IMR-90 (cell line): Measurements from ENCODE around the gene DDX31. TPM values are rescaled to one million over a fixed set of nuclear protein-coding genes. Genes with fewer than 3 reads are reported as not detected.

ENCODE experiments used
- ATAC-seq: fragments of 200-7000 bp; cut with Tn5 transposase; 2 replicates; pipeline ENCODE4 v1.9.1; 2020; ENCODE audit warnings: low read depth, mild to moderate bottlenecking, moderate library complexity
- BruUV-seq: library from RNA; stranded (reverse); fragments of 400-500 nt; replicated peaks from 2 replicates; lab custom pipeline; 2021; lab: Mats Ljungman, UMichigan
- CTCF ChIA-PET: fragments of 300-600 bp; formaldehyde crosslinking; extraction: SDS; loops from one replicate; lab custom pipeline; 2021; ENCODE audit warnings: antibody characterized with exemption; lab: Yijun Ruan, JAX
- POLR2A ChIA-PET: fragments of 300-600 bp; sonication (Branson Sonifier 250); formaldehyde crosslinking; loops from one replicate; lab custom pipeline; 2022; ENCODE audit warnings: antibody characterized with exemption; ENCODE audit not compliant: unreplicated experiment; lab: Charles Lee
- DNase-seq: peaks from one replicate; pipeline ENCODE4 v3.0.0; 2013
- H2AFZ ChIP-seq: replicated peaks from 2 replicates; pipeline ENCODE3; 2013; ENCODE audit warnings: low read length, mild to moderate bottlenecking; ENCODE audit not compliant: poor library complexity
- H2AK5ac ChIP-seq: 2 replicates; pipeline ENCODE4 v1.6.1; 2013; ENCODE audit warnings: low read depth, low read length, inconsistent platforms
- H2AK9ac ChIP-seq: replicated peaks from 2 replicates; pipeline ENCODE3; 2013; ENCODE audit warnings: mild to moderate bottlenecking, low read depth, low read length, moderate library complexity; ENCODE audit not compliant: poor library complexity
- H2BK120ac ChIP-seq: 2 replicates; pipeline ENCODE4 v1.6.1; 2013; ENCODE audit warnings: low read depth, low read length, inconsistent platforms
- H2BK15ac ChIP-seq: 3 replicates; pipeline ENCODE4 v1.6.1; 2013; ENCODE audit warnings: low read depth, low read length, inconsistent platforms
- H2BK20ac ChIP-seq: 2 replicates; pipeline ENCODE4 v1.6.1; 2013; ENCODE audit warnings: low read depth, mild to moderate bottlenecking, inconsistent platforms, low read length, moderate library complexity
- H2BK5ac ChIP-seq: 2 replicates; pipeline ENCODE4 v1.6.1; 2013; ENCODE audit warnings: mild to moderate bottlenecking, low read depth, low read length, inconsistent platforms; ENCODE audit not compliant: poor library complexity, severe bottlenecking
- H3K14ac ChIP-seq: replicated peaks from 2 replicates; pipeline ENCODE4 v1.6.1; 2013; ENCODE audit warnings: low read depth, low read length, inconsistent platforms
- H3K18ac ChIP-seq: 2 replicates; pipeline ENCODE4 v1.6.1; 2013; ENCODE audit warnings: low read depth, low read length, control low read depth
- H3K23ac ChIP-seq: 2 replicates; pipeline ENCODE4 v1.6.1; 2013; ENCODE audit warnings: low read depth, low read length, inconsistent platforms
- H3K27ac ChIP-seq: 2 replicates; pipeline ENCODE4 v1.5.1; 2013; ENCODE audit warnings: mild to moderate bottlenecking, control low read depth, low read length; ENCODE audit not compliant: insufficient read depth
- H3K27me3 ChIP-seq: 2 replicates; pipeline ENCODE4 v1.6.1; 2013; ENCODE audit warnings: low read length; ENCODE audit not compliant: control insufficient read depth, insufficient read depth
- H3K36me3 ChIP-seq: 2 replicates; pipeline ENCODE4 v1.6.1; 2013; ENCODE audit warnings: low read length, mixed read lengths; ENCODE audit not compliant: control insufficient read depth, insufficient read depth
- H3K4ac ChIP-seq: 2 replicates; pipeline ENCODE4 v1.6.1; 2013; ENCODE audit warnings: low read depth, low read length, inconsistent platforms
- H3K4me1 ChIP-seq: 2 replicates; pipeline ENCODE4 v1.6.1; 2013; ENCODE audit warnings: low read length, mixed read lengths; ENCODE audit not compliant: control insufficient read depth, insufficient read depth
- H3K4me2 ChIP-seq: 2 replicates; pipeline ENCODE4 v1.6.1; 2013; ENCODE audit warnings: low read depth, mild to moderate bottlenecking, control low read depth, low read length, moderate library complexity
- H3K4me3 ChIP-seq: 2 replicates; pipeline ENCODE4 v1.5.1; 2013; ENCODE audit warnings: low read depth, mild to moderate bottlenecking, control low read depth, low read length, moderate library complexity; ENCODE audit not compliant: insufficient read depth
- H3K56ac ChIP-seq: 2 replicates; pipeline ENCODE4 v1.6.1; 2013; ENCODE audit warnings: low read length, inconsistent platforms; ENCODE audit not compliant: insufficient read depth; ENCODE audit errors: extremely low read depth
- H3K79me1 ChIP-seq, 2 experiments: 2 replicates each; pipeline ENCODE4 v1.6.1; 2013; ENCODE audit warnings: low read length in 2 of 2, inconsistent platforms in 1 of 2, low read depth in 1 of 2
- H3K9ac ChIP-seq: 2 replicates; pipeline ENCODE4 v1.6.1; 2013; ENCODE audit warnings: low read depth, low read length, control low read depth
- H3K9me1 ChIP-seq: 2 replicates; pipeline ENCODE4 v1.6.1; 2013; ENCODE audit warnings: low read length, inconsistent platforms; ENCODE audit not compliant: insufficient read depth
- H3K9me3 ChIP-seq: 2 replicates; pipeline ENCODE4 v1.6.1; 2013; ENCODE audit warnings: low read length; ENCODE audit not compliant: control insufficient read depth, insufficient read depth
- H4K20me1 ChIP-seq: 2 replicates; pipeline ENCODE4 v1.6.1; 2013; ENCODE audit warnings: low read length, inconsistent platforms; ENCODE audit not compliant: insufficient read depth
- H4K5ac ChIP-seq: 2 replicates; pipeline ENCODE4 v1.6.1; 2013; ENCODE audit warnings: mild to moderate bottlenecking, low read depth, low read length, control low read depth
- H4K8ac ChIP-seq, 2 experiments: 2 replicates each; pipeline ENCODE4 v1.6.1; 2013; ENCODE audit warnings: low read depth in 2 of 2, low read length in 2 of 2, control low read depth in 1 of 2, inconsistent platforms in 1 of 2
- H4K91ac ChIP-seq: 2 replicates; pipeline ENCODE4 v1.6.1; 2013; ENCODE audit warnings: low read depth, low read length, inconsistent platforms; ENCODE audit not compliant: insufficient read depth
- CEBPB ChIP-seq: IDR thresholded peaks from 2 replicates; pipeline ENCODE4 v1.6.1; 2012; ENCODE audit warnings: low read depth, low read length, improper control_type of control experiment
- CHD1 ChIP-seq: IDR thresholded peaks from 2 replicates; pipeline ENCODE4 v1.6.1; 2012; ENCODE audit warnings: low read depth, low read length, improper control_type of control experiment
- MAFK ChIP-seq: IDR thresholded peaks from 2 replicates; pipeline ENCODE4 v1.6.1; 2012; ENCODE audit warnings: low read depth, low read length, improper control_type of control experiment
- MAZ ChIP-seq: IDR thresholded peaks from 2 replicates; pipeline ENCODE4 v1.6.1; 2012; ENCODE audit warnings: low read depth, mild to moderate bottlenecking, low read length, improper control_type of control experiment, moderate library complexity, borderline replicate concordance
- MXI1 ChIP-seq: IDR thresholded peaks from 2 replicates; pipeline ENCODE4 v1.6.1; 2012; ENCODE audit warnings: low read depth, mild to moderate bottlenecking, low read length, moderate library complexity, borderline replicate concordance
- RCOR1 ChIP-seq: IDR thresholded peaks from 2 replicates; pipeline ENCODE4 v1.6.1; 2012; ENCODE audit warnings: mild to moderate bottlenecking, low read length, improper control_type of control experiment; ENCODE audit not compliant: insufficient replicate concordance
- SMC3 ChIP-seq: fragments of 150-350 bp; IDR thresholded peaks from 2 replicates; pipeline ENCODE4 v1.6.1; 2016; ENCODE audit warnings: low read depth, mild to moderate bottlenecking, antibody characterized with exemption, low read length, moderate library complexity
- WGBS, 2 experiments: methylation state at CpG; one replicate each; pipeline versions ENCODE4 v1.1.5 to v1.1.7; 2013; ENCODE audit warnings: missing lambda C conversion rate in 2 of 2; ENCODE audit not compliant: insufficient read length in 1 of 2; ENCODE audit errors: extremely low coverage in 2 of 2; 5-methylcytosine and 5-hydroxymethylcytosine counted together
- dilution Hi-C: fragments of 300-500 bp; cut with HindIII; formaldehyde crosslinking; loops from one replicate; pipeline ENCODE4 v1.14.3; 2018; ENCODE audit warnings: low sequenced_read_pairs; ENCODE audit not compliant: unreplicated experiment
- in situ Hi-C: fragments of 300-500 bp; cut with MboI; formaldehyde crosslinking; loops from 3 replicates; pipeline ENCODE4 v1.14.3; 2019; ENCODE audit warnings: low sequenced_read_pairs, inconsistent platforms, mixed read lengths
- intact Hi-C: fragments of 100-400 bp; cut with micrococcal nuclease; formaldehyde crosslinking; loops from 2 replicates; pipeline ENCODE4 v1.10.0; 2022
- polyA plus RNA-seq, 3 experiments: library from polyadenylated mRNA; depleted of rRNA; stranded (reverse); fragments of >200 nt; gene quantifications; 2 replicates each; pipeline ENCODE4 v1.2.3, GENCODE V29; 2012; ENCODE audit warnings: low replicate concordance in 1 of 3
- total RNA-seq: library from RNA; depleted of rRNA; stranded (reverse); fragments of >200 nt; gene quantifications from 2 replicates; pipeline ENCODE4 v1.2.3, GENCODE V29; 2012
- TF ChIP-seq, protein P1 (sequence below): fragments of 150-350 bp; IDR thresholded peaks from 2 replicates; pipeline ENCODE4 v1.6.1; 2017; ENCODE audit warnings: mild to moderate bottlenecking, antibody characterized with exemption, low read length, low read depth
- TF ChIP-seq, protein P2 (sequence below): conservative IDR thresholded peaks from 2 replicates; pipeline ENCODE4 v1.5.1; 2012; ENCODE audit warnings: mild to moderate bottlenecking, low read depth, low read length, improper control_type of control experiment
- TF ChIP-seq, protein P3 (sequence below): fragments of 150-350 bp; IDR thresholded peaks from 2 replicates; pipeline ENCODE4 v1.6.1; 2016; ENCODE audit warnings: low read depth, mild to moderate bottlenecking, low read length, moderate library complexity, borderline replicate concordance

The DDX31 gene
- total and polyA plus RNA-seq, 2 of the 4 experiments (the other 2 are of a cell fraction): 10.7 to 14.0 TPM

DNA sequence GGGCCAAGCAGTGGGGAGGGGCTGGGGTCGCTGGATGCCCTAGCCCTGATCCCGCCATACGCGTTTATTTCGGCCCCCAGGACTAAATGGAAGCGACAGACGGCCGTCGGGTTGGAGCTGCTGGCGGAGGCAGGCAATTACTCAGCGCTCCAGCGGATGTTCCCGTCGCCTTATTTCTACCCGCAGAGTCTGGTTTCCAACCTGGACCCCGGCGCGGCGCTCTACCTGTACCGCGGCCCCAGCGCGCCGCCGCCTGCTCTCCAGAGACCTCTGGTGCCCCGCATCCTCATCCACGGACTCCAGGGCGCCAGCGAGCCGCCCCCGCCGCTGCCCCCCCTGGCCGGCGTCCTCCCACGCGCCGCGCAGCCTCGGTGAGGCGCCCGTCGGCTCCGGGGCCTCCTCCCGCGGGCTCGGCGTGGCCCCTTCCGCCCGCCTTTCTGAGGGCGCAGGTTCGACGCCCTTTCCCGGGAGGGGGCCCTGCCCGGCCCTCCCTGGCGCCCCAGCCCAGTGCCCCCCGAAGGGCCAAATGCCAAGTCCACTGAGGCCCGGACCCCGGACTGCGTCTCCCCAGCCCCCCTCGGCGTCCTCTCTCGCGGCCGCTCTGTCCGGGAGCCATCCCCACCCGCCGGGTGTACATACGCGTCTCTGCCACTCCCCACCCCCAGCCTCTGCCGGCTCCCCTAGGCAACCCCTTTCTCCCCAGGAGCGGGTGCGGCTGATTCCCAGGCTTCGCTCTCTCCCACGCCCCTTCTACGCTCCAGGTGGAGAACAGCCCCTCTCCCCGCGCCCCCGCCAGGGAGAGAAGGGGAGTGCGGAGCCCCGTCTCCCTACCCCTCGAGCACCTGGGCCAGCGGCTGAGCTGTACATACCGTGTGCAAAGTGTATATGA is 80.4 kb downstream of the DDX31 start (continued):
- TF ChIP-seq MXI1: no peak

DNA sequence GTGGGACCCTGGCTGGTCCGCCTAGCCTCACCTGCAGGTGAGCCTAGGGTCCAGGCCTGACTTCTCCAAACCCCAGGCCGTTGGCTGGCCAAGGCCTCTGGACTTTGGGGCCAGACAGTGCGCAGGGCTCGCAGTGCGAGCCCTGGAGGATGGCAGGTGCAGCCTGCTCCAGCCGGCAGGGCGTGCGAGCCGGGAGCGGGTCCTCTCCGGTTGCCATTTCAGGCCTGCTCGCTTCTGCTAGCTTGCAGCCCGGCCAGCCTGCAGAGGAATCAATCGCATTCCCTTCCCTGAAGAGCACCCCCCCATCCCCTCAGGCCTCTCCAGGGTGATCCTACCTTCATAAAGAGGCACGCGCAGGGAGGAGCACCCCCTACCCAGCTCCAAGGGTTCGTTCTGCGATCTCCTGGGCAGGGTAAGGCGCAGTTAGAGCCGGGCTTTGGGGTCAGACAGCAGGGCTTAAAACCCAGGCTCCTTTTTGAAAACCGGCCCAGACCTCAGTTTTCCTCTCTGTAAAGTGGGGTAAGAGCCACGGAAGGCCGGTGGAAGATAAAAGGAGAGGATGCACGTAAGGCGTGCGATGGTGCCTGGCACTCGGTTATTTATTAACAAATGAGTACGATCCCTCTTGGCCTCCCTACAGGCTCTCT is 81.2 kb downstream of the DDX31 start:
- H2AK9ac ChIP-seq: no peak overlapping the region
- H3K23ac ChIP-seq: no peak overlapping the region
- no peak overlapping the region for H4K5ac ChIP-seq
- BruUV-seq: no TSS peak
- dilution Hi-C loops: no loop called here
- H3K9ac ChIP-seq: no peak overlapping the region
- H2AK5ac ChIP-seq: no peak overlapping the region
- no peak overlapping the region for H3K18ac ChIP-seq
- peaks cover 2% of the 10 kb centered on the region; the same call in 1 of the 2 replicates for H3K36me3 ChIP-seq
- no peak overlapping the region for H4K91ac ChIP-seq
- DNase-seq (no peak), ATAC-seq (no peak)
- CTCF ChIA-PET: no interaction called here
- H3K4ac ChIP-seq: no peak overlapping the region
- H3K14ac ChIP-seq: no peak overlapping the region
- no peak overlapping the region for H2BK120ac ChIP-seq
- intact Hi-C loops: no loop called here
- no peak overlapping the region for H2BK20ac ChIP-seq
- no peaks in the 10 kb centered on the region for H3K79me1 ChIP-seq
- no peak overlapping the region for H4K8ac ChIP-seq
- peaks cover 2% of the 10 kb centered on the region for H3K9me3 ChIP-seq
- H3K56ac ChIP-seq: no peak overlapping the region
- H3K4me2 ChIP-seq: no peak overlapping the region
- H4K20me1 ChIP-seq: peaks cover 46% of the 10 kb centered on the region
- H2AFZ ChIP-seq: no peak overlapping the region
- POLR2A ChIA-PET: no interaction called here
- H3K4me3 ChIP-seq: no peak overlapping the region
- no peak overlapping the region for H2BK15ac ChIP-seq
- no peak overlapping the region for H3K27ac ChIP-seq
- H3K27me3 ChIP-seq: peaks cover 84% of the 10 kb centered on the region
- H3K4me1 ChIP-seq: no peaks in the 10 kb centered on the region; the same call in 1 of the 2 replicates
- 6% methylated on average over 10 of the region's 28 CpGs; no CpG with 5 or more reads in 1 of the 2 experiments for WGBS, 2 experiments
- no peak overlapping the region for H2BK5ac ChIP-seq
- in situ Hi-C loops: no loop called here
- H3K9me1 ChIP-seq: no peaks in the 10 kb centered on the region; the same call in 1 of the 2 replicates
- TF ChIP-seq, protein P1, sequence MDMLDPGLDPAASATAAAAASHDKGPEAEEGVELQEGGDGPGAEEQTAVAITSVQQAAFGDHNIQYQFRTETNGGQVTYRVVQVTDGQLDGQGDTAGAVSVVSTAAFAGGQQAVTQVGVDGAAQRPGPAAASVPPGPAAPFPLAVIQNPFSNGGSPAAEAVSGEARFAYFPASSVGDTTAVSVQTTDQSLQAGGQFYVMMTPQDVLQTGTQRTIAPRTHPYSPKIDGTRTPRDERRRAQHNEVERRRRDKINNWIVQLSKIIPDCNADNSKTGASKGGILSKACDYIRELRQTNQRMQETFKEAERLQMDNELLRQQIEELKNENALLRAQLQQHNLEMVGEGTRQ: no peak
- TF ChIP-seq MAFK (no peak), MAZ (no peak), SMC3 (no peak), CEBPB (no peak), CHD1 (no peak), MXI1 (no peak), RCOR1 (no peak)
- TF ChIP-seq, protein P2, sequence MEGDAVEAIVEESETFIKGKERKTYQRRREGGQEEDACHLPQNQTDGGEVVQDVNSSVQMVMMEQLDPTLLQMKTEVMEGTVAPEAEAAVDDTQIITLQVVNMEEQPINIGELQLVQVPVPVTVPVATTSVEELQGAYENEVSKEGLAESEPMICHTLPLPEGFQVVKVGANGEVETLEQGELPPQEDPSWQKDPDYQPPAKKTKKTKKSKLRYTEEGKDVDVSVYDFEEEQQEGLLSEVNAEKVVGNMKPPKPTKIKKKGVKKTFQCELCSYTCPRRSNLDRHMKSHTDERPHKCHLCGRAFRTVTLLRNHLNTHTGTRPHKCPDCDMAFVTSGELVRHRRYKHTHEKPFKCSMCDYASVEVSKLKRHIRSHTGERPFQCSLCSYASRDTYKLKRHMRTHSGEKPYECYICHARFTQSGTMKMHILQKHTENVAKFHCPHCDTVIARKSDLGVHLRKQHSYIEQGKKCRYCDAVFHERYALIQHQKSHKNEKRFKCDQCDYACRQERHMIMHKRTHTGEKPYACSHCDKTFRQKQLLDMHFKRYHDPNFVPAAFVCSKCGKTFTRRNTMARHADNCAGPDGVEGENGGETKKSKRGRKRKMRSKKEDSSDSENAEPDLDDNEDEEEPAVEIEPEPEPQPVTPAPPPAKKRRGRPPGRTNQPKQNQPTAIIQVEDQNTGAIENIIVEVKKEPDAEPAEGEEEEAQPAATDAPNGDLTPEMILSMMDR: no peak
- TF ChIP-seq, protein P3, sequence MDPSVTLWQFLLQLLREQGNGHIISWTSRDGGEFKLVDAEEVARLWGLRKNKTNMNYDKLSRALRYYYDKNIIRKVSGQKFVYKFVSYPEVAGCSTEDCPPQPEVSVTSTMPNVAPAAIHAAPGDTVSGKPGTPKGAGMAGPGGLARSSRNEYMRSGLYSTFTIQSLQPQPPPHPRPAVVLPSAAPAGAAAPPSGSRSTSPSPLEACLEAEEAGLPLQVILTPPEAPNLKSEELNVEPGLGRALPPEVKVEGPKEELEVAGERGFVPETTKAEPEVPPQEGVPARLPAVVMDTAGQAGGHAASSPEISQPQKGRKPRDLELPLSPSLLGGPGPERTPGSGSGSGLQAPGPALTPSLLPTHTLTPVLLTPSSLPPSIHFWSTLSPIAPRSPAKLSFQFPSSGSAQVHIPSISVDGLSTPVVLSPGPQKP: no peak
